Type B pancreatic cell (in vitro differentiated cells): Measurements from ENCODE around the gene TMEM151B. TPM values are rescaled to one million over a fixed set of nuclear protein-coding genes. Genes with fewer than 3 reads are reported as not detected.

Experiments
- DNase-seq: peaks from one replicate; pipeline ENCODE4 v3.0.0; 2021; ENCODE audit warnings: mixed read lengths; ENCODE audit not compliant: unreplicated experiment; ENCODE audit errors: extremely low spot score
- H3K27ac Mint-ChIP-seq: 2 replicates; pipeline ENCODE4 v1.8.0; 2021; ENCODE audit warnings: mild to moderate bottlenecking, mixed read lengths
- H3K27me3 Mint-ChIP-seq: 2 replicates; pipeline ENCODE4 v1.8.0; 2021; ENCODE audit warnings: mixed read lengths
- H3K36me3 Mint-ChIP-seq: 2 replicates; pipeline ENCODE4 v1.8.0; 2021; ENCODE audit warnings: mixed read lengths
- H3K4me1 Mint-ChIP-seq: one replicate; pipeline ENCODE4 v1.8.0; 2021; ENCODE audit warnings: mixed read lengths; ENCODE audit not compliant: unreplicated experiment
- H3K4me3 Mint-ChIP-seq: 2 replicates; pipeline ENCODE4 v1.8.0; 2021; ENCODE audit warnings: mild to moderate bottlenecking, mixed read lengths
- H3K9me3 Mint-ChIP-seq: 2 replicates; pipeline ENCODE4 v1.8.0; 2021; ENCODE audit warnings: mixed read lengths
- total RNA-seq: library from RNA; stranded (reverse); gene quantifications from 2 replicates; pipeline ENCODE4 v1.2.1, GENCODE V29; 2021; ENCODE audit warnings: low replicate concordance
- TF ChIP-seq, protein P1 (sequence below): fragments of 200-600 bp; sonication (generic); conservative IDR thresholded peaks from 2 replicates; pipeline ENCODE4 v1.5.0; 2021; ENCODE audit warnings: antibody characterized with exemption, mild to moderate bottlenecking

The TMEM151B gene
- total RNA-seq, 1 donor from 2014 or later = 3.2 TPM

DNA sequence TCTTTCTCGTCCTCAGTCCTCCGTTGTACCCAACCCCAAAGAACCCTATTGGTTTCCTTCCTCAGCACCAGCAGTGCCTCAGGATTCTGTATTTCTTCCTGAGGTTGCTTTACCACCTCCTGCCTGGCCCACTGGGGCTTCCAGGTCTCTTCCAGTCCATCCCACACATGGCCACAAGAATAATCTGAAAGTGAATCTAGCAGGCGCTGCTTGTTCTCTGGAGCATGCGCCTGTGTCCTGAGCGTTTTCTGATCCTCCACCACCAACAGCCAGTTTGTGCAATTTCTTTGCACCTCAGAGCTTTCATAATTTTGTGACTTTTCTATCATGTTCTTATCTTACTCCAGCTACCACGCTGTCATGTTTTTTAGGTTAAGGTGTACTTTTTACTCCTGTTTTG is 35.0 kb upstream of the TMEM151B start:
- TF ChIP-seq, protein P1, sequence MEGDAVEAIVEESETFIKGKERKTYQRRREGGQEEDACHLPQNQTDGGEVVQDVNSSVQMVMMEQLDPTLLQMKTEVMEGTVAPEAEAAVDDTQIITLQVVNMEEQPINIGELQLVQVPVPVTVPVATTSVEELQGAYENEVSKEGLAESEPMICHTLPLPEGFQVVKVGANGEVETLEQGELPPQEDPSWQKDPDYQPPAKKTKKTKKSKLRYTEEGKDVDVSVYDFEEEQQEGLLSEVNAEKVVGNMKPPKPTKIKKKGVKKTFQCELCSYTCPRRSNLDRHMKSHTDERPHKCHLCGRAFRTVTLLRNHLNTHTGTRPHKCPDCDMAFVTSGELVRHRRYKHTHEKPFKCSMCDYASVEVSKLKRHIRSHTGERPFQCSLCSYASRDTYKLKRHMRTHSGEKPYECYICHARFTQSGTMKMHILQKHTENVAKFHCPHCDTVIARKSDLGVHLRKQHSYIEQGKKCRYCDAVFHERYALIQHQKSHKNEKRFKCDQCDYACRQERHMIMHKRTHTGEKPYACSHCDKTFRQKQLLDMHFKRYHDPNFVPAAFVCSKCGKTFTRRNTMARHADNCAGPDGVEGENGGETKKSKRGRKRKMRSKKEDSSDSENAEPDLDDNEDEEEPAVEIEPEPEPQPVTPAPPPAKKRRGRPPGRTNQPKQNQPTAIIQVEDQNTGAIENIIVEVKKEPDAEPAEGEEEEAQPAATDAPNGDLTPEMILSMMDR = no peak
- peaks cover 38% of the 10 kb centered on the region for H3K4me1 Mint-ChIP-seq
- DNase-seq = no peak
- H3K27me3 Mint-ChIP-seq = no peaks in the 10 kb centered on the region
- no peaks in the 10 kb centered on the region for H3K36me3 Mint-ChIP-seq
- H3K27ac Mint-ChIP-seq = no peak overlapping the region
- H3K4me3 Mint-ChIP-seq = no peak overlapping the region
- H3K9me3 Mint-ChIP-seq = no peaks in the 10 kb centered on the region

- no peaks in the 10 kb centered on the region for H3K27me3 Mint-ChIP-seq
- no peaks in the 10 kb centered on the region for H3K36me3 Mint-ChIP-seq
- no peak overlapping the region for H3K4me3 Mint-ChIP-seq
- no peak overlapping the region for H3K27ac Mint-ChIP-seq
- no peaks in the 10 kb centered on the region for H3K9me3 Mint-ChIP-seq
- no peak for DNase-seq
- TF ChIP-seq, protein P1 = no peak
- peaks cover 32% of the 10 kb centered on the region for H3K4me1 Mint-ChIP-seq
These were observed 34.2 kb upstream of the TMEM151B start for GRCh38 chr6:44235891-44236516.

DNA sequence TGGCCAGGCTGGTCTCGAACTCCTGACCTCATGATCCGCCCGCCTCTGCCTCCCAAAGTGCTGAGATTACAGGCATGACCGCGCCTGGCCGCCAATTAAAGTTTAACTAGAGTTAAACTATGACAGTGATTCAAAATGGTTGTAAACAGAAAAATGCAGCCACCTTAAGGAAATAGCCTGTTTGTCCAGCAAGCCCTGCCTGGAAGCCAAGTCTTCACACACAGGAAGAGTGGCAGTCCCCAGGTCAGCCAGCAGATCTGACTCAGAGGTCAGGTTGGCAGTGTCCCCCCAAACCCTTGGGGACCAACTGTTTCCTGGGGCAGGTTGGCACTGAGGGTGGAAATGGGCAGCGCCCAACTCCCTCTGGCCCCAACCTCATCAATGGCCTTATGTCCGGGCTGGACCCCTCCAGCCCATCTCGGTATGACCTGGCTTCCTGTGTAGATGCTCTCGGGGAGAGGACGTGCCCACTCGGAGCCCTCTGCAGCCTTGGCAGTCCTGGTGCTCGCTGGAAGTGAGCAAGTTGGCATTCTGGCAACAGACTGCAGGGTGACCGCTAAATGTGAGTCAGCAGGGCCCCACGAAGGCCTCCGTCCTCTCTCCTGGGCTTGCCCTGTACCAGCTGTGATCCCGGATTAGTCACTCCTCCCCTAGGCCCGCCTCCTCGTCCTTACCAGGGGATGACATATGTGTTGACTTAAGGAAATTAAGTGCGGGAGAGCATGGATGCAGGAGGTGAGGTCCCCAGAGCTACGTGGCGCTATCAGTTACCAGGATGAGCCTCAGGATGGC is 33.0 kb upstream of the TMEM151B start:
- Mint-ChIP-seq H3K27me3 (no peaks in the 10 kb centered on the region), H3K9me3 (no peaks in the 10 kb centered on the region), H3K36me3 (no peaks in the 10 kb centered on the region), H3K4me3 (peak overlapping the region; percentile 89), H3K27ac (peak overlapping the region; percentile 90), H3K4me1 (peaks cover 28% of the 10 kb centered on the region)
- TF ChIP-seq, protein P1 = no peak
- no peak for DNase-seq

- no peaks in the 10 kb centered on the region for H3K36me3 Mint-ChIP-seq
- H3K9me3 Mint-ChIP-seq = no peaks in the 10 kb centered on the region
- H3K27me3 Mint-ChIP-seq = no peaks in the 10 kb centered on the region
- peaks cover 28% of the 10 kb centered on the region for H3K4me1 Mint-ChIP-seq
- TF ChIP-seq, protein P1 = peak; percentile 99
- peak overlapping the region; percentile 90 for H3K27ac Mint-ChIP-seq
- DNase-seq = peak; percentile 89
- H3K4me3 Mint-ChIP-seq = peak overlapping the region; percentile 89
These were observed 32.3 kb upstream of the TMEM151B start for GRCh38 chr6:44237813-44238433.

DNA sequence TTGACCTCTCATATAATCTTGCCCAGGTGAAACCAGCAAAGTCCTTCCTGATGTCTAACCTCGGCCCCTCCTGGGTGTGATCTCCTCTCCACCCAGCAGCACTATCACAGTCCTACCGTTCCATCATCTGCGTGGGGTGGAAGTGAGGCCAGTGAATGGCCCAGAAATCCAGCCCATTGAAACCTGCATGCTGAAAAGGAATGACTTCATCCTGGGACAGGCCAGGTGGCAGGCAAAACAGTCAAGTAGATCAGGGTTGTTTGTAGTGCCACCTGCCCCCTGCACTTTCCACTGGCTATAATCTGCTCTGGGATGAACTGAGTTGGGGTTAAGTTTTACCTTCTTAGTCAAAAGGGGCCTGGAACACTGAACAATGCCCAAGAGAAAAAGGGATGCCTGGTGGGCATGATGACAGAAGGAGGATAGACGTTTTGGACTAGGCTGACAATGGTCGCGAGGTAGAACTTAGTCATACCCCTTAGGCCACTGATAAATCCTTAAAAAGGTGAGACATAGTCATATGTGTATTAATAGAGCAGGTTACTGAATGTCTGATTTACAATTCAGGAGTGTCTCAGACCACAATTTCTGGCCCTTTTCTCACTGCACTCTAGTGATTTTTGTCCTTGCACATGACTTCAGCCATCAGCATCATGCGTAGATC is 31.4 kb upstream of the TMEM151B start:
- Mint-ChIP-seq H3K9me3 (no peaks in the 10 kb centered on the region), H3K27ac (peak overlapping the region; percentile 90), H3K27me3 (no peaks in the 10 kb centered on the region), H3K4me3 (peak overlapping the region; percentile 89), H3K36me3 (no peaks in the 10 kb centered on the region), H3K4me1 (peaks cover 25% of the 10 kb centered on the region)
- DNase-seq = no peak
- TF ChIP-seq, protein P1 = no peak
